A673 (cell line): ENCODE measurements around the gene GRID2. TPM values are rescaled to one million over a fixed set of nuclear protein-coding genes. Genes with fewer than 3 reads are reported as not detected.

Experiments
- BruUV-seq: library from RNA; stranded (reverse); fragments of 400-500 nt; replicated peaks from 2 replicates; lab custom pipeline; 2021; lab: Mats Ljungman, UMichigan
- CTCF ChIA-PET: fragments of 300-600 bp; sonication (Branson Sonifier 250); formaldehyde crosslinking; loops from one replicate; lab custom pipeline; 2022; ENCODE audit warnings: antibody characterized with exemption; lab: Charles Lee
- POLR2A ChIA-PET: fragments of 300-600 bp; sonication (Branson Sonifier 250); formaldehyde crosslinking; loops from one replicate; lab custom pipeline; 2022; ENCODE audit warnings: antibody characterized with exemption; ENCODE audit not compliant: low non-redundant PET; lab: Charles Lee
- DNase-seq: peaks from one replicate; pipeline ENCODE4 v3.0.0-alpha.2; 2015; ENCODE audit warnings: low spot score
- H3K27ac ChIP-seq: fragments of 200-600 bp; sonication (generic); 2 replicates; pipeline ENCODE4 v1.5.1; 2016; ENCODE audit warnings: mixed run types, low read depth, mild to moderate bottlenecking, mixed read lengths, antibody characterized with exemption, low read length; ENCODE audit not compliant: poor library complexity, severe bottlenecking
- H3K27me3 ChIP-seq: fragments of 200-600 bp; sonication (generic); replicated peaks from 2 replicates; pipeline ENCODE4 v1.6.1; 2017; ENCODE audit warnings: mixed run types, low read depth, mild to moderate bottlenecking, mixed read lengths, antibody characterized with exemption, low read length; ENCODE audit not compliant: insufficient read depth, poor library complexity
- H3K36me3 ChIP-seq: fragments of 200-600 bp; sonication (generic); 2 replicates; pipeline ENCODE4 v1.6.1; 2016; ENCODE audit warnings: mixed run types, mild to moderate bottlenecking, mixed read lengths, antibody characterized with exemption, low read length; ENCODE audit not compliant: insufficient read depth, poor library complexity, severe bottlenecking
- H3K4me1 ChIP-seq: fragments of 200-600 bp; sonication (generic); 2 replicates; pipeline ENCODE4 v1.6.1; 2017; ENCODE audit warnings: mixed run types, mild to moderate bottlenecking, mixed read lengths, antibody characterized with exemption, low read length; ENCODE audit not compliant: insufficient read depth, poor library complexity, severe bottlenecking
- H3K4me3 ChIP-seq: fragments of 200-600 bp; sonication (generic); 2 replicates; pipeline ENCODE4 v1.5.1; 2016; ENCODE audit warnings: low read depth, mixed run types, mild to moderate bottlenecking, mixed read lengths, low read length; ENCODE audit not compliant: poor library complexity, severe bottlenecking
- H3K9me3 ChIP-seq: fragments of 200-600 bp; sonication (generic); 2 replicates; pipeline ENCODE4 v1.6.1; 2016; ENCODE audit warnings: mixed run types, low read depth, mild to moderate bottlenecking, mixed read lengths, antibody characterized with exemption, low read length; ENCODE audit not compliant: poor library complexity, severe bottlenecking
- CTCF ChIP-seq: fragments of 300-800, 200-600 bp; sonication (generic); conservative IDR thresholded peaks from 2 replicates; pipeline ENCODE4 v1.5.1; 2017; ENCODE audit warnings: low read depth, mild to moderate bottlenecking, antibody characterized with exemption, low read length, moderate library complexity, mixed read lengths
- EZH2 ChIP-seq: fragments of 200-600 bp; sonication (generic); IDR thresholded peaks from 2 replicates; pipeline ENCODE4 v1.6.1; 2017; ENCODE audit warnings: borderline replicate concordance, low read depth, mild to moderate bottlenecking, mixed read lengths, antibody characterized with exemption, low read length; ENCODE audit not compliant: poor library complexity, severe bottlenecking
- intact Hi-C: fragments of 100-400 bp; cut with micrococcal nuclease; formaldehyde crosslinking; loops from one replicate; pipeline ENCODE4 v1.10.0; 2022; ENCODE audit not compliant: unreplicated experiment
- total RNA-seq: library from RNA; stranded (reverse); gene quantifications from 2 replicates; pipeline ENCODE4 v1.2.3, GENCODE V29; 2021

GRID2 gene
- total RNA-seq, 1 experiment from 2014 or later: not detected

- BruUV-seq: no TSS peak
- Histone ChIP-seq H3K27ac (no peak overlapping the region), H3K9me3 (no peaks in the 10 kb centered on the region), H3K4me1 (no peaks in the 10 kb centered on the region), H3K4me3 (no peak overlapping the region), H3K27me3 (no peaks in the 10 kb centered on the region), H3K36me3 (no peaks in the 10 kb centered on the region)
- TF ChIP-seq EZH2 (no peak), CTCF (no peak)
- ChIA-PET POLR2A (no interaction called here), CTCF (no interaction called here)
- intact Hi-C loops: no loop called here
- DNase-seq: no peak
These were observed 224.8 kb downstream of the GRID2 start for GRCh38 chr4:92528541-92528940.

GRCh38 chr4:92529510-92529909 is 225.7 kb downstream of the GRID2 start:
- no peak for DNase-seq
- Histone ChIP-seq H3K36me3 (no peaks in the 10 kb centered on the region), H3K9me3 (no peaks in the 10 kb centered on the region), H3K4me3 (no peak overlapping the region), H3K27ac (no peak overlapping the region), H3K4me1 (no peaks in the 10 kb centered on the region), H3K27me3 (no peaks in the 10 kb centered on the region)
- POLR2A ChIA-PET: no interaction called here
- intact Hi-C loops: no loop called here
- no peak for TF ChIP-seq CTCF
- no peak for TF ChIP-seq EZH2
- no TSS peak for BruUV-seq
- CTCF ChIA-PET: no interaction called here

- TF ChIP-seq CTCF (no peak), EZH2 (no peak)
- BruUV-seq: no TSS peak
- Histone ChIP-seq H3K4me1 (no peaks in the 10 kb centered on the region), H3K36me3 (no peaks in the 10 kb centered on the region), H3K4me3 (no peak overlapping the region), H3K9me3 (no peaks in the 10 kb centered on the region), H3K27me3 (no peaks in the 10 kb centered on the region), H3K27ac (no peak overlapping the region)
- ChIA-PET POLR2A (interaction anchor here (0.7 kb wide), 1 partner anchor 1848 kb away, joined by 3 read pairs; no protein-coding TSS in a partner anchor), CTCF (no interaction called here)
- intact Hi-C loops: no loop called here
- no peak for DNase-seq
These were observed 231.8 kb downstream of the GRID2 start for GRCh38 chr4:92535599-92535998.
